CD4-positive, CD25-positive, alpha-beta regulatory T cell (primary cell): ENCODE measurements around the gene BCKDHA. TPM values are rescaled to one million over a fixed set of nuclear protein-coding genes. Genes with fewer than 3 reads are reported as not detected.
A peak's percentile ranks its signal among the peaks of the same experiment; 100 is the strongest.

Experiments
- ATAC-seq, 2 donors: fragments of 150-1000 bp; cut with Tn5 transposase; one replicate each; pipeline ENCODE4 v1.10.0; 2021; ENCODE audit warnings: low read depth in 2 of 2, moderate number of reproducible peaks in 2 of 2, moderate library complexity in 1 of 2
- DNase-seq, 3 donors: peaks; one replicate each; pipeline versions ENCODE4 v3.0.0 to v3.0.0-alpha.2; 2012 to 2022; ENCODE audit warnings: mixed read lengths in 1 of 3
- H3K27ac ChIP-seq: one replicate; pipeline ENCODE4 v1.7.0; 2013; ENCODE audit warnings: mild to moderate bottlenecking, low read length; ENCODE audit not compliant: insufficient read depth, poor library complexity, severe bottlenecking
- H3K27me3 ChIP-seq: one replicate; pipeline ENCODE4 v1.7.0; 2013; ENCODE audit warnings: low read length; ENCODE audit not compliant: control insufficient read depth, insufficient read depth
- H3K36me3 ChIP-seq: one replicate; pipeline ENCODE4 v1.7.0; 2013; ENCODE audit warnings: mild to moderate bottlenecking, low read length, moderate library complexity; ENCODE audit not compliant: control insufficient read depth, insufficient read depth
- H3K4me1 ChIP-seq: 2 replicates; pipeline ENCODE4 v1.7.0; 2013; ENCODE audit warnings: mild to moderate bottlenecking, low read length; ENCODE audit not compliant: insufficient read depth, control insufficient read depth, poor library complexity, severe bottlenecking
- H3K4me3 ChIP-seq: one replicate; pipeline ENCODE4 v1.7.0; 2013; ENCODE audit warnings: low read depth, mild to moderate bottlenecking, low read length, moderate library complexity
- H3K9me3 ChIP-seq, 2 experiments: 1 replicate in 1 of 2; 2 replicates in 1 of 2; pipeline ENCODE4 v1.7.0; 2013; ENCODE audit warnings: low read length in 2 of 2, mild to moderate bottlenecking in 1 of 2, moderate library complexity in 1 of 2; ENCODE audit not compliant: control insufficient read depth in 2 of 2
- H3K27ac Mint-ChIP-seq, 3 donors: one replicate each; pipeline ENCODE4 v1.8.0; 2020 to 2022; ENCODE audit warnings: mild to moderate bottlenecking in 3 of 3, mixed read lengths in 3 of 3, moderate library complexity in 2 of 3
- H3K27me3 Mint-ChIP-seq: one replicate; pipeline ENCODE4 v1.8.0; 2022; ENCODE audit warnings: mild to moderate bottlenecking, mixed read lengths
- H3K36me3 Mint-ChIP-seq: one replicate; pipeline ENCODE4 v1.8.0; 2020; ENCODE audit warnings: mixed read lengths
- H3K4me1 Mint-ChIP-seq, 4 donors: one replicate each; pipeline ENCODE4 v1.8.0; 2020 to 2022; ENCODE audit warnings: mixed read lengths in 4 of 4, mild to moderate bottlenecking in 1 of 4
- H3K4me3 Mint-ChIP-seq, 4 donors: one replicate each; pipeline ENCODE4 v1.8.0; 2020 to 2022; ENCODE audit warnings: mild to moderate bottlenecking in 4 of 4, mixed read lengths in 4 of 4, moderate library complexity in 3 of 4
- H3K9me3 Mint-ChIP-seq, 7 donors: one replicate each; pipeline ENCODE4 v1.8.0; 2020 to 2022; ENCODE audit warnings: mixed read lengths in 7 of 7, mild to moderate bottlenecking in 3 of 7, moderate library complexity in 2 of 7
- polyA plus RNA-seq, 4 donors: library from polyadenylated mRNA; unstranded; fragments of 300-500 nt; fragmentation: Illumina TruSeq; gene quantifications; one replicate each; pipeline ENCODE4 v1.2.3, GENCODE V29; 2021
- total RNA-seq: library from RNA; stranded (reverse); gene quantifications from one replicate; pipeline ENCODE4 v1.2.3, GENCODE V29; 2022

Gene BCKDHA
- total and polyA plus RNA-seq, 5 donors from 2014 or later, result 14.3 to 66.0 (median 60.6) TPM

GRCh38 chr19:41437944-41438574, 40.4 kb downstream of the BCKDHA start:
- H3K36me3 Mint-ChIP-seq, result peaks cover 10% of the 10 kb centered on the region
- H3K4me1 ChIP-seq, result peaks cover 10% of the 10 kb centered on the region
- H3K4me1 Mint-ChIP-seq, result peaks cover 8 to 17% (median 13%) of the 10 kb centered on the region in 4 donors
- H3K27ac ChIP-seq, result no peak overlapping the region
- no peaks in the 10 kb centered on the region for H3K27me3 ChIP-seq
- H3K9me3 ChIP-seq, result no peaks in the 10 kb centered on the region
- DNase-seq (no peak), ATAC-seq (no peak)
- H3K4me3 Mint-ChIP-seq, result peak overlapping the region in 1 of 4 donors; percentile 57
- H3K27me3 Mint-ChIP-seq, result peaks cover 8% of the 10 kb centered on the region
- no peaks in the 10 kb centered on the region for H3K9me3 Mint-ChIP-seq
- H3K36me3 ChIP-seq, result peaks cover 9% of the 10 kb centered on the region
- peak overlapping the region in 1 of 3 donors; percentile 82 for H3K27ac Mint-ChIP-seq
- no peak overlapping the region for H3K4me3 ChIP-seq

DNA sequence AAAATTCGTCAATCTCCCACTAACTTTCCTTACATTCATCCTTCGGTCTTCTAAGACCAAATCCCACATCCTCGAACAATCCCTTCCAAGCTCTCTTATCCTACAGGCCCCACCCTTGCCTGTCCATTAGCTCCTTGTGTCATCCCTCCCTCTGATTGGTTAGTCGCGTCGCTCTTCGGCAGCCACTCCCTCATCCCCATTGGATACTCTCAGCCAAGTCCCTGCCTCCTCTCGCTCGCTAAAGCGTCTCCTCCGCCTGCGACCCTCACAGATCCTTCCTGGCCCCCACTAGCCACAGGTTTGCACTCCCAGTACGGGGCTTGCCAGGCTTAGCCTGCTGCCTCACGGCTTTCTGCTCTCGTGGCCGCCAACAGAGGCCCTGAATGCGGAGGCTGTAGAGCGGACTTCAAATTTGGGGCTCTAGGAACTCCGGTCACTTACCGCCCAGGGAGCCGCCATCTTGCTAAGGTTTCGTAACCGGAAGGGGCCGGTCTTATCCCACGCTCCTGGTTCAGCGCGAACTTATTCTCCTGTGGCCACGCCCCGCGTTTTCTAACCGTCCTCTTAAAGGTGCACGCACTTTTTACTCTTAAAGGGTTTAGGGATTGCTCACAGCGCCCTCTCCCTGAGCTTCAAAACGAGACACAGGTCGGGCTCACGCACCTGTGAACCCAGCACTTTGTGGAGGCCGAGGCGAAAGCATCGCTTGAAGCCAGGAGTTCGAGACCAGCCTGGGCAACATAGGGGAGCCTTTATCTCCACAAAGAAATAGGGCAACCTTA, 42.0 kb downstream of the BCKDHA start, which contains the start of gene DMAC2:
DMAC2 (minus strand) TSS at position 472 of the 782 bp plus-strand sequence; CDS start at position 459, 13 bp downstream.
- Histone ChIP-seq H3K27me3 (no peaks in the 10 kb centered on the region), H3K4me1 (peaks cover 10% of the 10 kb centered on the region), H3K27ac (peak within 1 kb of the TSS; percentile 80), H3K9me3 (no peaks in the 10 kb centered on the region), H3K4me3 (peak within 1 kb of the TSS; percentile 88), H3K36me3 (peaks cover 4% of the 10 kb centered on the region)
- H3K27ac Mint-ChIP-seq, result peak within 1 kb of the TSS in 1 of 3 donors; percentile 65
- H3K36me3 Mint-ChIP-seq, result peaks cover 10% of the 10 kb centered on the region
- DNase-seq (peak; percentile 88 to 99 (median 91)), ATAC-seq (peak; percentile 99)
- H3K4me3 Mint-ChIP-seq, result peak within 1 kb of the TSS in 2 of 4 donors; percentile 47 to 73
- peaks cover 0 to 2% (median 0%) of the 10 kb centered on the region in 7 donors for H3K9me3 Mint-ChIP-seq
- peaks cover 13% of the 10 kb centered on the region for H3K27me3 Mint-ChIP-seq
- H3K4me1 Mint-ChIP-seq, result peaks cover 4 to 16% (median 10%) of the 10 kb centered on the region in 4 donors

DNA sequence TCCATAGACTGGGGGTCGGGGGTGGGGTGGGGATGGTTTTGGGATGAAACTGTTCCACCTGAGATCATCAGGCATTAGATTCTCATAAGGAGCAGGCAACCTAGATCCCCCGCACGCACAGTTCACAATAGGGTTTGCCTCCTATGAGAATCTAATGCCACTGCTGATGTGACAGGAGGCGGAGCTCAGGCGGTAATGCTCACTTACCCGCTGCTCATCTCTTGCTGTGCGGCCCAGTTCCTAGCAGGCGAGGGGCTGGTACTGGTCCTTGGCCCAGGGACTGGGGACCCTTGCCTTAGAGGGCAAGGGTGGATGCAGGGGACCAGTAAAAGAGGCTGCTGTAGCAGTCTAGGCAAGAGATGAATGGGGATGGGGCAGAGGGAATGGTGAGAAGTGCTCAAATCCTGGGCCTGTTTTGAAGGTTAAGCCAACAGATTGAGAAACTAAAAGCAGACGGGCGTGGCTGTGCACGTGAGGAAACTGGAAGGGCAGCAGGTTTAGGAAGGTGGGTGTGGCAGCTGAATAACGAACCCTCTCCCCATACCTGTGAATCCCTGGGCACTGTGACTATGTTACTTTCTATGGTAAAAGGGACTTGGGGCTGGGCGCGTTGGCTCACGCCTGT, 43.8 kb downstream of the BCKDHA start:
- peaks cover 9% of the 10 kb centered on the region for H3K36me3 Mint-ChIP-seq
- Histone ChIP-seq H3K27ac (no peak overlapping the region), H3K9me3 (no peaks in the 10 kb centered on the region), H3K36me3 (no peaks in the 10 kb centered on the region), H3K27me3 (no peaks in the 10 kb centered on the region), H3K4me1 (peaks cover 10% of the 10 kb centered on the region), H3K4me3 (no peak overlapping the region)
- peaks cover 0 to 2% (median 0%) of the 10 kb centered on the region in 7 donors for H3K9me3 Mint-ChIP-seq
- ATAC-seq, result no peak
- peaks cover 13% of the 10 kb centered on the region for H3K27me3 Mint-ChIP-seq
- peak overlapping the region in 1 of 4 donors; percentile 75 for H3K4me3 Mint-ChIP-seq
- no peak for DNase-seq
- H3K4me1 Mint-ChIP-seq, result peaks cover 4 to 16% (median 8%) of the 10 kb centered on the region in 4 donors
- H3K27ac Mint-ChIP-seq, result no peak overlapping the region

DNA sequence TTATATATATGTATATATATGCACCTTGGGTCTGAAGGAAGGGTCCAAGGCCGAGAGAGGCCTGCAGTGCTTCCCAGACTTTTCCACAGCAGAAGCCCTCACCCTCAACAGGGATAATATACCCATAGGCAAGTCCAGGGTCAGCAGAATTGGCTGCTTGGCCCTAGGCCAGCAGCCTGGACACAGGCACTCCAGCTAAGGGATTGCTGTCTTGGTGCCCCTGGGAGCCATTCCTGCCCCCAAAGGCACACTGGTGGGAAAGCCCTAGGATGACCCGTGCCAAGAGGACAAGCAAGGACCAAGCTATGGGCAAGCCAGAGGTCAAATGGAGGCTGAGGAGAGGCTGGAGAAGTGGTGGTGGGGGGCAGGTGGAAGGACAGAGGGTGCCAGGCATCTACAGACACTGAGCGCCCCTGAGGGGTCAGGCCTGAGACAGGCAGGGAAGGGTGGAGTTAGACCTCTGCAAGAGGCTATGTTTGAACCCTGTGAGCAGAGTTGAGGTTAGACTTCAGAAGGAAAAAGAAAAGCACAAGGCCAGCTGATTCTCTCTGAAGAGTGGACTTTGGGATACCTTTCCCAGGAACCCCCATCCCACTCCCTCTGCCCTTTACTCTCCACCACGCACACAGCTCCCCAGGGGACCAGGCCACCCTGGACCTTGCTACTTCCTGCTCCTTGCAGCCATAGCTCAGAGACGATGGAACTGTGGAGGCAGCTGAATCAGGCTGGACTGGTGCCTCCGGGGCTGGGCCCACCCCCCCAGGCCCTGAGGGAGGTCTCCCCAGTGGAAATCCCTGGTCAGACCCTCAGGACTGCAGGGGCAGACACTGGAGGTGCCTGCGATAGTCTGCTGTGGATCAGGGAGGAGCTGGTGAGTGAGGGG, 45.1 kb downstream of the BCKDHA start, which contains the start of gene ERICH4:
ERICH4 (plus strand) TSS at position 684 of the 883 bp plus-strand sequence; CDS start at position 698, 14 bp downstream.
- H3K36me3 ChIP-seq, result no peaks in the 10 kb centered on the region
- DNase-seq (no peak), ATAC-seq (no peak)
- H3K4me3 ChIP-seq, result no peak within 1 kb of the TSS
- peaks cover 10% of the 10 kb centered on the region for H3K4me1 ChIP-seq
- H3K27ac ChIP-seq, result no peak within 1 kb of the TSS
- peak within 1 kb of the TSS in 1 of 3 donors; percentile 56 for H3K27ac Mint-ChIP-seq
- peaks cover 0 to 13% (median 3%) of the 10 kb centered on the region in 4 donors for H3K4me1 Mint-ChIP-seq
- H3K36me3 Mint-ChIP-seq, result peaks cover 4% of the 10 kb centered on the region
- peaks cover 0 to 2% (median 0%) of the 10 kb centered on the region in 7 donors for H3K9me3 Mint-ChIP-seq
- H3K9me3 ChIP-seq, result no peaks in the 10 kb centered on the region
- H3K27me3 Mint-ChIP-seq, result peaks cover 19% of the 10 kb centered on the region
- no peaks in the 10 kb centered on the region for H3K27me3 ChIP-seq
- peak within 1 kb of the TSS in 1 of 4 donors; percentile 58 for H3K4me3 Mint-ChIP-seq

DNA sequence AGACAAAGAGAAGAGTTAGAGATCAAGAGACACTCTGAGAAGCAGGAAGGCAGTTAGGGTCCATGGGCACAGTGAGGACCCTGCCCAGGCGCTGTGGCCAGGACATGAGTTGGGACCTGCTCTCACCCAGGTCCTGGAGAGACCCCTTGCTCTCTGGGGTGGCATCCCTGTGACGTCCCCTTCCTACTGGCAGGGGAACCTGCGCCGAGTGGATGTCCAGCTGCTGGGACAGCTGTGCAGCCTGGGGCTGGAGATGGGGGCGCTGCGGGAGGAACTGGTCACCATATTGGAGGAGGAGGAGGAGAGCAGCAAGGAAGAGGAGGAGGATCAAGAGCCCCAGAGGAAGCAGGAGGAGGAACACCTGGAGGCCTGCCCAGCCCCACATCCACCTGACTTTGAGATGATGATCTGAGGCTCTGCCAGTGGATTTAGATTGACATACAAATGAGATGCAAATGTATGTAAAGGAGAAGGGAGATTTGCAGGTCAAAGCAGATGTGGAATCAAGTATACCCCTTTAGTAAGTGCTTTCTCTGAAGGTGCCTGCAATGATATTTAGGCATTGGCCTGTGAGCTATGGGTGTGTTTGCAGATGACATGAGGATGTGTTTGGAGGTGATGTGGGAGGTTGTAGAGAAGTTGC, 46.3 kb downstream of the BCKDHA start:
- Mint-ChIP-seq H3K27ac (peak overlapping the region in 1 of 3 donors; percentile 56), H3K9me3 (peaks cover 0 to 2% (median 0%) of the 10 kb centered on the region in 7 donors), H3K27me3 (peaks cover 25% of the 10 kb centered on the region), H3K36me3 (no peaks in the 10 kb centered on the region), H3K4me1 (peaks cover 0 to 7% (median 2%) of the 10 kb centered on the region in 4 donors), H3K4me3 (no peak overlapping the region)
- no peak for DNase-seq
- H3K9me3 ChIP-seq, result no peaks in the 10 kb centered on the region
- no peak for ATAC-seq
- H3K4me1 ChIP-seq, result peaks cover 9% of the 10 kb centered on the region
- no peaks in the 10 kb centered on the region for H3K36me3 ChIP-seq
- no peak overlapping the region for H3K27ac ChIP-seq
- H3K4me3 ChIP-seq, result no peak overlapping the region
- peaks cover 2% of the 10 kb centered on the region for H3K27me3 ChIP-seq

GRCh38 chr19:41445575-41445974, 48.0 kb downstream of the BCKDHA start:
- Histone ChIP-seq H3K27me3 (peaks cover 2% of the 10 kb centered on the region), H3K4me1 (peaks cover 8% of the 10 kb centered on the region), H3K27ac (no peak overlapping the region), H3K36me3 (no peaks in the 10 kb centered on the region), H3K4me3 (no peak overlapping the region), H3K9me3 (no peaks in the 10 kb centered on the region)
- ATAC-seq (no peak), DNase-seq (no peak)
- no peak overlapping the region for H3K4me3 Mint-ChIP-seq
- H3K27ac Mint-ChIP-seq, result no peak overlapping the region
- peaks cover 37% of the 10 kb centered on the region for H3K27me3 Mint-ChIP-seq
- H3K36me3 Mint-ChIP-seq, result no peaks in the 10 kb centered on the region
- H3K9me3 Mint-ChIP-seq, result peaks cover 0 to 2% (median 0%) of the 10 kb centered on the region in 7 donors
- peaks cover 0 to 15% (median 5%) of the 10 kb centered on the region in 4 donors for H3K4me1 Mint-ChIP-seq
